ENCODE data around the gene SLC6A6.

SLC6A6 gene

GRCh38 chr3:14457481-14457880 is 55.1 kb downstream of the SLC6A6 start:
- no peak for DNase-seq

- DNase-seq: no peak
These were observed 55.6 kb downstream of the SLC6A6 start for GRCh38 chr3:14457999-14458398.

GRCh38 chr3:14458434-14459275 is 56.2 kb downstream of the SLC6A6 start:
- DNase-seq: no peak

GRCh38 chr3:14459384-14459783 is 57.0 kb downstream of the SLC6A6 start:
- no peak for DNase-seq

- DNase-seq: no peak
These were observed 57.4 kb downstream of the SLC6A6 start for GRCh38 chr3:14459787-14460186.

GRCh38 chr3:14460342-14461005 is 58.1 kb downstream of the SLC6A6 start:
- DNase-seq: peak; percentile 82

- no peak for DNase-seq
These were observed 58.8 kb downstream of the SLC6A6 start for GRCh38 chr3:14461006-14461747.

GRCh38 chr3:14461748-14462324 is 59.4 kb downstream of the SLC6A6 start:
- peak; percentile 67 for DNase-seq

GRCh38 chr3:14462738-14463137 is 60.3 kb downstream of the SLC6A6 start:
- no peak for DNase-seq

GRCh38 chr3:14463330-14464140 is 61.1 kb downstream of the SLC6A6 start:
- no peak for DNase-seq

GRCh38 chr3:14464141-14464465 is 61.7 kb downstream of the SLC6A6 start:
- no peak for DNase-seq

GRCh38 chr3:14464521-14464920 is 62.1 kb downstream of the SLC6A6 start:
- DNase-seq: no peak

- no peak for DNase-seq
These were observed 63.0 kb downstream of the SLC6A6 start for GRCh38 chr3:14465425-14465824.

- DNase-seq: no peak
These were observed 63.9 kb downstream of the SLC6A6 start for GRCh38 chr3:14466179-14466903.

GRCh38 chr3:14467814-14468620 is 65.6 kb downstream of the SLC6A6 start:
- DNase-seq: peak; percentile 43

- no peak for DNase-seq
These were observed 66.2 kb downstream of the SLC6A6 start for GRCh38 chr3:14468621-14468981.

GRCh38 chr3:14470461-14470860 is 68.1 kb downstream of the SLC6A6 start:
- DNase-seq: no peak

- DNase-seq: no peak
These were observed 68.6 kb downstream of the SLC6A6 start for GRCh38 chr3:14471016-14471415.

GRCh38 chr3:14471690-14472089 is 69.3 kb downstream of the SLC6A6 start:
- no peak for DNase-seq

GRCh38 chr3:14472471-14473351 is 70.3 kb downstream of the SLC6A6 start:
- peak; percentile 99 for DNase-seq

Measured in EL (cell line).